GM12878 (cell line): ENCODE results near the gene PRDM16. TPM values are rescaled to one million over a fixed set of nuclear protein-coding genes. Genes with fewer than 3 reads are reported as not detected.

ENCODE experiments used
- ATAC-seq: fragments of 200-7000 bp; cut with Tn5 transposase; 3 replicates; pipeline ENCODE4 v1.9.1; 2020; ENCODE audit warnings: mild to moderate bottlenecking, moderate library complexity
- BruUV-seq: library from RNA; stranded (reverse); fragments of 400-500 nt; replicated peaks from 2 replicates; lab custom pipeline; 2021; lab: Mats Ljungman, UMichigan
- CTCF ChIA-PET: fragments of 300-600 bp; sonication (Branson Sonifier 250); formaldehyde crosslinking; extraction: SDS; loops from one replicate; lab custom pipeline; 2021; ENCODE audit warnings: inconsistent platforms; lab: Yijun Ruan, JAX
- POLR2A ChIA-PET: fragments of 350-600 bp; formaldehyde crosslinking; extraction: SDS; loops from one replicate; lab custom pipeline; 2021; ENCODE audit warnings: inconsistent platforms; lab: Charles Lee
- RAD21 ChIA-PET: fragments of 300-600 bp; sonication (Branson Sonifier 250); formaldehyde crosslinking; loops from one replicate; lab custom pipeline; 2023; ENCODE audit warnings: antibody characterized with exemption; ENCODE audit not compliant: unreplicated experiment; lab: Charles Lee
- SMC1A ChIA-PET: fragments of 300-600 bp; sonication (Branson Sonifier 250); formaldehyde crosslinking; loops from one replicate; lab custom pipeline; 2023; ENCODE audit not compliant: unreplicated experiment, uncharacterized antibody; lab: Charles Lee
- DNase-seq: peaks from one replicate; pipeline ENCODE4 v3.0.0-alpha.2; 2011; ENCODE audit warnings: low read depth, low spot score
- FAIRE-seq: peaks from 3 replicates; lab custom pipeline; 2011; peaks lifted over from hg19 to GRCh38; lab: Jason Lieb, UNC
- H2AFZ ChIP-seq: 2 replicates; pipeline ENCODE4 v1.6.0; 2011; ENCODE audit warnings: low read depth, low read length, control low read depth; ENCODE audit not compliant: control insufficient read depth
- H3K27ac ChIP-seq: 2 replicates; pipeline ENCODE4 v1.5.1; 2011; ENCODE audit warnings: control low read depth; ENCODE audit not compliant: control insufficient read depth, insufficient read depth
- H3K27me3 ChIP-seq, 2 experiments: replicated peaks in 1 of 2; 2 replicates each; pipeline versions ENCODE4 v1.6.0 to v1.6.1; 2011; ENCODE audit warnings: low read length in 1 of 2; ENCODE audit not compliant: control insufficient read depth in 2 of 2, insufficient read depth in 2 of 2
- H3K36me3 ChIP-seq, 2 experiments: 2 replicates each; pipeline ENCODE4 v1.5.1; 2011; ENCODE audit warnings: low read length in 1 of 2; ENCODE audit not compliant: control insufficient read depth in 2 of 2, insufficient read depth in 2 of 2
- H3K4me1 ChIP-seq: 2 replicates; pipeline ENCODE4 v1.6.1; 2011; ENCODE audit warnings: mild to moderate bottlenecking, low read length, moderate library complexity, mixed read lengths; ENCODE audit not compliant: control insufficient read depth, insufficient read depth
- H3K4me2 ChIP-seq: 2 replicates; pipeline ENCODE4 v1.6.0; 2011; ENCODE audit warnings: control low read depth; ENCODE audit not compliant: control insufficient read depth, insufficient read depth
- H3K4me3 ChIP-seq: fragments of 200-600 bp; sonication (generic); 2 replicates; pipeline ENCODE4 v1.5.1; 2016
- H3K79me2 ChIP-seq: 2 replicates; pipeline ENCODE4 v1.6.0; 2011; ENCODE audit warnings: low read length; ENCODE audit not compliant: control insufficient read depth, insufficient read depth
- H3K9ac ChIP-seq: 2 replicates; pipeline ENCODE4 v1.8.0; 2011; ENCODE audit warnings: low read length, control low read depth, mixed read lengths; ENCODE audit not compliant: control insufficient read depth, insufficient read depth
- H3K9me3 ChIP-seq: replicated peaks from 3 replicates; pipeline ENCODE4 v1.5.1; 2011; ENCODE audit warnings: mild to moderate bottlenecking, low read length; ENCODE audit not compliant: control insufficient read depth, insufficient read depth
- H4K20me1 ChIP-seq: 2 replicates; pipeline ENCODE4 v1.6.0; 2011; ENCODE audit not compliant: control insufficient read depth, insufficient read depth
- HDAC6 ChIP-seq: fragments of 200-600 bp; sonication (generic); IDR thresholded peaks from one replicate; pipeline ENCODE4 v1.8.0; 2017; ENCODE audit warnings: antibody characterized with exemption; ENCODE audit not compliant: unreplicated experiment
- NFYA ChIP-seq: IDR thresholded peaks from 2 replicates; pipeline ENCODE4 v1.6.1; 2011; ENCODE audit warnings: low read depth, mild to moderate bottlenecking, low read length, improper control_type of control experiment, borderline replicate concordance
- PAX8 ChIP-seq: fragments of 450-650 bp; IDR thresholded peaks from 2 replicates; pipeline ENCODE4 v1.6.1; 2017; ENCODE audit warnings: mild to moderate bottlenecking, moderate library complexity
- RB1 ChIP-seq: fragments of 450-650 bp; formaldehyde crosslinking; IDR thresholded peaks from 2 replicates; pipeline ENCODE4 v1.6.1; 2017; ENCODE audit warnings: mild to moderate bottlenecking, borderline replicate concordance
- SMAD1 ChIP-seq: fragments of 450-650 bp; IDR thresholded peaks from 2 replicates; pipeline ENCODE4 v1.6.1; 2018; ENCODE audit warnings: mild to moderate bottlenecking, low read depth; ENCODE audit not compliant: partially characterized antibody
- WRNIP1 ChIP-seq: IDR thresholded peaks from 2 replicates; pipeline ENCODE4 v1.6.1; 2011; ENCODE audit warnings: low read depth, low read length, improper control_type of control experiment, borderline replicate concordance
- YY1 ChIP-seq: IDR thresholded peaks from 2 replicates; pipeline ENCODE4 v1.6.1; 2011; ENCODE audit warnings: low read depth, mild to moderate bottlenecking, low read length
- ZSCAN29 ChIP-seq: fragments of 450-650 bp; IDR thresholded peaks from 2 replicates; pipeline ENCODE4 v1.6.1; 2017; ENCODE audit warnings: mild to moderate bottlenecking, moderate library complexity
- WGBS: methylation state at CpG from one replicate; pipeline ENCODE4 v1.1.6; 2016; ENCODE audit warnings: low lambda C conversion rate; ENCODE audit not compliant: insufficient replicate concordance, insufficient coverage; ENCODE audit errors: missing lambda C conversion rate; 5-methylcytosine and 5-hydroxymethylcytosine counted together
- in situ Hi-C: fragments of 300-500 bp; cut with MboI; formaldehyde crosslinking; loops from 9 replicates; pipeline ENCODE4 v1.14.3; 2018; ENCODE audit warnings: mixed read lengths
- intact Hi-C: fragments of 100-400 bp; cut with micrococcal nuclease; formaldehyde crosslinking; loops from one replicate; pipeline ENCODE4 v1.14.2; 2022; ENCODE audit not compliant: unreplicated experiment
- polyA plus RNA-seq, 11 experiments: library from polyadenylated mRNA; depleted of rRNA in 4 of 11; unstranded in 6 of 11; stranded (reverse) in 5 of 11; fragments of >200 nt; fragmentation: Nextera tagmentation in 4 of 11; fragmentation: Illumina TruSeq in 1 of 11; extraction: Ambion mirVana in 4 of 11; extraction: Trizol in 1 of 11; gene quantifications; 1 replicate in 1 of 11; 2 replicates in 10 of 11; pipeline versions ENCODE4 v1.2.1 to v1.2.3, GENCODE V29; 2011 to 2016; ENCODE audit warnings: inconsistent platforms in 2 of 11, missing spikeins in 2 of 11, low read depth in 1 of 11
- total RNA-seq, 4 experiments: library from RNA; depleted of rRNA in 3 of 4; stranded (reverse); fragments of >200 nt in 3 of 4; fragmentation: Illumina TruSeq in 1 of 4; extraction: Trizol in 1 of 4; gene quantifications; 2 replicates each; pipeline versions ENCODE4 v1.2.1 to v1.2.3, GENCODE V29; 2013 to 2021
- TF ChIP-seq, protein P1 (sequence below): fragments of 450-650 bp; IDR thresholded peaks from 2 replicates; pipeline ENCODE4 v1.6.1; 2016; ENCODE audit warnings: mild to moderate bottlenecking, moderate library complexity, borderline replicate concordance
- TF ChIP-seq, protein P2 (sequence below): IDR thresholded peaks from 2 replicates; pipeline ENCODE4 v1.6.1; 2012; ENCODE audit warnings: improper control_type of control experiment, low read depth, low read length; ENCODE audit not compliant: insufficient replicate concordance

Gene PRDM16
- total and polyA plus RNA-seq, 10 of the 15 experiments (the other 5 are each of a cell fraction or from before 2014, with no cell fraction given): 0.03 TPM; not detected in 9

DNA sequence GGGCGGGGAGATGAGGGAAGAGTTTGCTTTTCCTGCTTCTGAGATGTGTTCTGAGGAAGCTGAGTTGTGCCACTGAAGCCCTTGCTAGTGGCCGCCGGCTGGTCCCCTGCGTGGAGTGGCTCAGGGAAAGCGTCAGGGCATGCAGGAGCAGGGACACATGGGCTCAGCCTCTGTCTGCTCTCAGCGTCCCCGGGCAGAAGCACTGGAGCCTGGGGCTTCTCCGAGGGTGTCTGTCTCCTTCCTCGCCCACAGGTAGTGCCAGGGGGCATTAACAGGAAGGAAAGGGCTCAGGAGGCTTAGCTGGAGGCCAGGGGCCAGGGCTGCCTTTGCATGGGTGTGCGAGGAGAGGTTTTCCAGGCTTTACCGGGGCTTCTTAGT, 7.3 kb downstream of the PRDM16 start (continued):
- TF ChIP-seq YY1: no peak
- TF ChIP-seq WRNIP1: no peak

DNA sequence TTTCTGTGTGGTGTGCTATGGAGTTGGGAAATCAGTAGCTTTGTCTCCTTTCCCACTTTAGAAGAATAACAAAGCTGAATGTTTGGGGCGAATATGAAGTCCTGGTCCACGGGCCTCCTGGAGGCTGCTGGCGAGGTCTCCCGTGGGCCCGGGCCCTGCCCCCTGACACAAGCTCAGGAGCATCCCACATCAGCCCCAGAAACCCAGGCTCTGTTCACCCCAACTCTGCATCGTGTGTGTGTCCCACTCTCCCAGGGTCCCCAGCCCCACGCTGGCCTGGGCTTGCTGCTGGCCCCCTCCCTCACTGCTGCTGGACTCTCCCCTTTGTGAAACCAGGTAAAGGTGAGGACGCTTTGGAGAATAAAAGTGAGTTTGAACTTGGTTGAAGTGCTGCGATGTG, 8.1 kb downstream of the PRDM16 start:
- Histone ChIP-seq H3K4me1 (no peaks in the 10 kb centered on the region), H4K20me1 (no peaks in the 10 kb centered on the region), H3K79me2 (no peaks in the 10 kb centered on the region), H3K9ac (no peak overlapping the region), H3K9me3 (no peaks in the 10 kb centered on the region), H3K27me3 (no peaks in the 10 kb centered on the region; a peak in 3 of 4 replicates), H3K36me3 (no peaks in the 10 kb centered on the region), H3K4me3 (no peak overlapping the region), H3K4me2 (no peak overlapping the region), H3K27ac (no peak overlapping the region), H2AFZ (no peak overlapping the region)
- no peak for DNase-seq
- ChIA-PET RAD21 (no interaction called here), POLR2A (no interaction called here), CTCF (no interaction called here), SMC1A (no interaction called here)
- BruUV-seq: no TSS peak
- no peak for FAIRE-seq
- 18% methylated on average over 9 of the region's 9 CpGs for WGBS
- TF ChIP-seq, protein P1, sequence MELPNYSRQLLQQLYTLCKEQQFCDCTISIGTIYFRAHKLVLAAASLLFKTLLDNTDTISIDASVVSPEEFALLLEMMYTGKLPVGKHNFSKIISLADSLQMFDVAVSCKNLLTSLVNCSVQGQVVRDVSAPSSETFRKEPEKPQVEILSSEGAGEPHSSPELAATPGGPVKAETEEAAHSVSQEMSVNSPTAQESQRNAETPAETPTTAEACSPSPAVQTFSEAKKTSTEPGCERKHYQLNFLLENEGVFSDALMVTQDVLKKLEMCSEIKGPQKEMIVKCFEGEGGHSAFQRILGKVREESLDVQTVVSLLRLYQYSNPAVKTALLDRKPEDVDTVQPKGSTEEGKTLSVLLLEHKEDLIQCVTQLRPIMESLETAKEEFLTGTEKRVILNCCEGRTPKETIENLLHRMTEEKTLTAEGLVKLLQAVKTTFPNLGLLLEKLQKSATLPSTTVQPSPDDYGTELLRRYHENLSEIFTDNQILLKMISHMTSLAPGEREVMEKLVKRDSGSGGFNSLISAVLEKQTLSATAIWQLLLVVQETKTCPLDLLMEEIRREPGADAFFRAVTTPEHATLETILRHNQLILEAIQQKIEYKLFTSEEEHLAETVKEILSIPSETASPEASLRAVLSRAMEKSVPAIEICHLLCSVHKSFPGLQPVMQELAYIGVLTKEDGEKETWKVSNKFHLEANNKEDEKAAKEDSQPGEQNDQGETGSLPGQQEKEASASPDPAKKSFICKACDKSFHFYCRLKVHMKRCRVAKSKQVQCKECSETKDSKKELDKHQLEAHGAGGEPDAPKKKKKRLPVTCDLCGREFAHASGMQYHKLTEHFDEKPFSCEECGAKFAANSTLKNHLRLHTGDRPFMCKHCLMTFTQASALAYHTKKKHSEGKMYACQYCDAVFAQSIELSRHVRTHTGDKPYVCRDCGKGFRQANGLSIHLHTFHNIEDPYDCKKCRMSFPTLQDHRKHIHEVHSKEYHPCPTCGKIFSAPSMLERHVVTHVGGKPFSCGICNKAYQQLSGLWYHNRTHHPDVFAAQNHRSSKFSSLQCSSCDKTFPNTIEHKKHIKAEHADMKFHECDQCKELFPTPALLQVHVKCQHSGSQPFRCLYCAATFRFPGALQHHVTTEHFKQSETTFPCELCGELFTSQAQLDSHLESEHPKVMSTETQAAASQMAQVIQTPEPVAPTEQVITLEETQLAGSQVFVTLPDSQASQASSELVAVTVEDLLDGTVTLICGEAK: no peak
- TF ChIP-seq HDAC6 (no peak), ZSCAN29 (no peak), PAX8 (no peak), SMAD1 (no peak), NFYA (no peak), RB1 (no peak)
- TF ChIP-seq, protein P2, sequence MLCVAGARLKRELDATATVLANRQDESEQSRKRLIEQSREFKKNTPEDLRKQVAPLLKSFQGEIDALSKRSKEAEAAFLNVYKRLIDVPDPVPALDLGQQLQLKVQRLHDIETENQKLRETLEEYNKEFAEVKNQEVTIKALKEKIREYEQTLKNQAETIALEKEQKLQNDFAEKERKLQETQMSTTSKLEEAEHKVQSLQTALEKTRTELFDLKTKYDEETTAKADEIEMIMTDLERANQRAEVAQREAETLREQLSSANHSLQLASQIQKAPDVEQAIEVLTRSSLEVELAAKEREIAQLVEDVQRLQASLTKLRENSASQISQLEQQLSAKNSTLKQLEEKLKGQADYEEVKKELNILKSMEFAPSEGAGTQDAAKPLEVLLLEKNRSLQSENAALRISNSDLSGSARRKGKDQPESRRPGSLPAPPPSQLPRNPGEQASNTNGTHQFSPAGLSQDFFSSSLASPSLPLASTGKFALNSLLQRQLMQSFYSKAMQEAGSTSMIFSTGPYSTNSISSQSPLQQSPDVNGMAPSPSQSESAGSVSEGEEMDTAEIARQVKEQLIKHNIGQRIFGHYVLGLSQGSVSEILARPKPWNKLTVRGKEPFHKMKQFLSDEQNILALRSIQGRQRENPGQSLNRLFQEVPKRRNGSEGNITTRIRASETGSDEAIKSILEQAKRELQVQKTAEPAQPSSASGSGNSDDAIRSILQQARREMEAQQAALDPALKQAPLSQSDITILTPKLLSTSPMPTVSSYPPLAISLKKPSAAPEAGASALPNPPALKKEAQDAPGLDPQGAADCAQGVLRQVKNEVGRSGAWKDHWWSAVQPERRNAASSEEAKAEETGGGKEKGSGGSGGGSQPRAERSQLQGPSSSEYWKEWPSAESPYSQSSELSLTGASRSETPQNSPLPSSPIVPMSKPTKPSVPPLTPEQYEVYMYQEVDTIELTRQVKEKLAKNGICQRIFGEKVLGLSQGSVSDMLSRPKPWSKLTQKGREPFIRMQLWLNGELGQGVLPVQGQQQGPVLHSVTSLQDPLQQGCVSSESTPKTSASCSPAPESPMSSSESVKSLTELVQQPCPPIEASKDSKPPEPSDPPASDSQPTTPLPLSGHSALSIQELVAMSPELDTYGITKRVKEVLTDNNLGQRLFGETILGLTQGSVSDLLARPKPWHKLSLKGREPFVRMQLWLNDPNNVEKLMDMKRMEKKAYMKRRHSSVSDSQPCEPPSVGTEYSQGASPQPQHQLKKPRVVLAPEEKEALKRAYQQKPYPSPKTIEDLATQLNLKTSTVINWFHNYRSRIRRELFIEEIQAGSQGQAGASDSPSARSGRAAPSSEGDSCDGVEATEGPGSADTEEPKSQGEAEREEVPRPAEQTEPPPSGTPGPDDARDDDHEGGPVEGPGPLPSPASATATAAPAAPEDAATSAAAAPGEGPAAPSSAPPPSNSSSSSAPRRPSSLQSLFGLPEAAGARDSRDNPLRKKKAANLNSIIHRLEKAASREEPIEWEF: no peak
- in situ Hi-C loops: no loop called here
- intact Hi-C loops: no loop called here
- ATAC-seq: no peak
